ENCODE data around the gene MED22.
"Not testable (repeated sequence)": the region's sequence is repeated elsewhere in the genome, so short reads cannot be mapped to it uniquely, and the experiment has no call there.

The MED22 gene

DNA sequence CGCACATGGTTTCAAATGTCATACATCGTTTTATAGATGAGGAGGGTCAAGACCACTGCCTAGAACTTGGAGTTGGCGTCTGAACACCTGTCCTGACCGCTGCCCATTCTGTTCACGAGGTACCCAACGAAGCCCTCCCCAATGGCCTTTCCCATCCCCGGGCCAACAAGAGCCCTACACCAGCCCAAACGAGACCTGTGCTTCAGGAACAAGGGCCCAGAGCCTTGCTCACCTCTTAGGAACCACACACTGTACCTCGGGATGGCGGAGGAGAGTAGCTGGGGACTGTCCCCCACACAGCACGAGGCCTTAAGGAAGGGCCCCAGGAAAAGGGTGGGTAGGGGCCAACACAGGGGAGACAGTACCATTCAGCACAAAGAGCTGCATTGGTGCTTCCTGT is 14.9 kb downstream of the MED22 start:
- WGBS = 96% methylated on average over 11 of the region's 11 CpGs
- Histone ChIP-seq H3K9me3 (ENCODE audit: insufficient read depth, low read depth, low read length) (no peaks in the 10 kb centered on the region), H3K36me3 (ENCODE audit: insufficient read depth, low read length) (peaks cover 50% of the 10 kb centered on the region), H3K4me1 (ENCODE audit: insufficient read depth, low read length) (peaks cover 7% of the 10 kb centered on the region; the same call in 1 of the 2 replicates), H3K27me3 (ENCODE audit: insufficient read depth, low read length) (no peaks in the 10 kb centered on the region), H3K27ac (ENCODE audit: low read depth, low read length) (no peak overlapping the region), H3K9ac (ENCODE audit: low read depth, low read length) (no peak overlapping the region), H3K4me3 (ENCODE audit: low read length) (no peak overlapping the region)

DNA sequence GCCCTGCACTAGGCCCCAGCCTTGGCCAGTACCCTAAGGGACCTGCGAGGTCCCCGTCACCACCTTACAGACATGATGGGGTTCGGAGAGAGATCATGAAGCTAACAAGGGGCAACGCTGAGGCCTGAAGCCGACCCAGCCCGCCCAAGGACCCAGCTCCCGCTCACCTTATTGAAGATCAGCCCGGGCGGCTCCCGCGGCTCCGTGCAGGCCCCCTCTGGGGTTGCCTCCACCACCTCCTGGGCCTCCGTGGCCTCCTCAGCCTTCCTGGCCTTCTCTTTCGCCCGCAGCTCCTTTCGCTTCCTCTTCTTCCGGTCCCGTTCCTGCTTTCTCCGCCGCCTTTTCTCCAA is 15.6 kb downstream of the MED22 start:
- Histone ChIP-seq H3K27me3 (ENCODE audit: insufficient read depth, low read length) (no peaks in the 10 kb centered on the region), H3K9ac (ENCODE audit: low read depth, low read length) (no peak overlapping the region), H3K9me3 (ENCODE audit: insufficient read depth, low read depth, low read length) (no peaks in the 10 kb centered on the region), H3K36me3 (ENCODE audit: insufficient read depth, low read length) (peaks cover 50% of the 10 kb centered on the region), H3K4me3 (ENCODE audit: low read length) (no peak overlapping the region), H3K4me1 (ENCODE audit: insufficient read depth, low read length) (peaks cover 7% of the 10 kb centered on the region; the same call in 1 of the 2 replicates), H3K27ac (ENCODE audit: low read depth, low read length) (no peak overlapping the region)
- WGBS = 90% methylated on average over 20 of the region's 20 CpGs

DNA sequence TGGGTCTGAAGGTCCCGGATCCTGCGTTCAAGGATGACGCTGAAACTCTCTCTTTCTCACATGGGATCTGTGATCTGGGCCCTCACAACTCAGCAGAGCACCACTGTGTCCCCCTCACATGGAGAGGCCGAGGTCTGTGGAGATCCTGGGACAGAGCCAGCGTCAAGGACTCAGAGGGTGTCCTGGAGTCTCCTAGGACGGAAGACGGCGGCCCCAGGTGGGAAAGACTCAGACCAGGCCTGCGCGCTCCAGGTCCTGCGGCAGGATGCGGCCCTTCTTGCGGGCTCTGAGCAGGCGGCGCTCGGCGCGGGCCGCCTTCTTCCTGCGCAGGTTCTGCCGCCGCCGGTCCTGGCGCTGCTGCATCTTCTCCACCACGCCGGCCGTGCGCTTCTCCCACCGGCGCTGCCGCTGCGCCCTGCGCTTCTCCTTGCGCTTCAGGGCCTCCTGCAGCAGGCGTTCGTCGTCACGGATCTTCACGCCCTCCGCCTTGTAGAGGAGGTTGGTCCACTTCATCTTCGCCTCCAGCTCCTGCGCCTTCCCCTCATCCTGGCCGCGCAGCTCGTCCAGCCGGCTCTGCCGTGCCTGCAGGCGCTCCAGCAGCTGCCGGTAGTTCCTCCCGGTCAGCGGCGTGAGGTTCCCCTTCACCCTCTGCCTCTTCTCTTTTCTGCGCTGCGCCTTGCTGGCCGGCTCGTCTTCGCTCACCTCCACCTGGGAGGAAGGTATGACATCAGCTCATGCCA is 16.1 kb downstream of the MED22 start:
- Histone ChIP-seq H3K9ac (ENCODE audit: low read depth, low read length) (no peak overlapping the region), H3K36me3 (ENCODE audit: insufficient read depth, low read length) (peaks cover 50% of the 10 kb centered on the region)
- 97% methylated on average over 57 of the region's 57 CpGs for WGBS

DNA sequence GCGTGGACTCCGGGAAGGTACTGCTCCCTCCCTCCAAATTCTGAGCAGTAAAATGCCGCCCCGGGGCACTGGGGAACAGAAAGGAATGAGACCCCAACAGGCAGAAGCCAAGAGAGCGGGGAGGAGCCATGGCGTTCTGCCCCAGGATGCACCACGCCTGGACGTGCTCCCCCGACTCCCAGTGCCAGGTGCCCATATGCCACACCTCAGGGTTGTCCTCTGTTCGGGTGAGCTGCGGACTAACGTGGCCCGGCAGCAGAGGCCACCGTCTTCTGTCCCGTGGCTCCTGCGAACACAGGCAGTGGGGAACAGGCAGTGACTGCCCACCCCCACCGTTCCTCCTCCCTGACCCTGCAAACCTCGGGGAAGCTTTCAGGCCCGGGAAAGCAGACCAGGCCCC is 16.7 kb downstream of the MED22 start:
- Histone ChIP-seq H3K4me3 (ENCODE audit: low read length) (no peak overlapping the region), H3K27me3 (ENCODE audit: insufficient read depth, low read length) (no peaks in the 10 kb centered on the region), H3K4me1 (ENCODE audit: insufficient read depth, low read length) (peaks cover 7% of the 10 kb centered on the region; the same call in 1 of the 2 replicates), H3K9ac (ENCODE audit: low read depth, low read length) (no peak overlapping the region), H3K9me3 (ENCODE audit: insufficient read depth, low read depth, low read length) (no peaks in the 10 kb centered on the region), H3K36me3 (ENCODE audit: insufficient read depth, low read length) (peaks cover 50% of the 10 kb centered on the region), H3K27ac (ENCODE audit: low read depth, low read length) (no peak overlapping the region)
- 94% methylated on average over 19 of the region's 19 CpGs for WGBS

More for the DNA sequence above, 16.1 kb downstream of the MED22 start:
- Histone ChIP-seq H3K9me3 (ENCODE audit: insufficient read depth, low read depth, low read length) (no peaks in the 10 kb centered on the region), H3K27me3 (ENCODE audit: insufficient read depth, low read length) (no peaks in the 10 kb centered on the region), H3K4me1 (ENCODE audit: insufficient read depth, low read length) (peaks cover 7% of the 10 kb centered on the region; the same call in 1 of the 2 replicates), H3K4me3 (ENCODE audit: low read length) (no peak overlapping the region), H3K27ac (ENCODE audit: low read depth, low read length) (no peak overlapping the region)

DNA sequence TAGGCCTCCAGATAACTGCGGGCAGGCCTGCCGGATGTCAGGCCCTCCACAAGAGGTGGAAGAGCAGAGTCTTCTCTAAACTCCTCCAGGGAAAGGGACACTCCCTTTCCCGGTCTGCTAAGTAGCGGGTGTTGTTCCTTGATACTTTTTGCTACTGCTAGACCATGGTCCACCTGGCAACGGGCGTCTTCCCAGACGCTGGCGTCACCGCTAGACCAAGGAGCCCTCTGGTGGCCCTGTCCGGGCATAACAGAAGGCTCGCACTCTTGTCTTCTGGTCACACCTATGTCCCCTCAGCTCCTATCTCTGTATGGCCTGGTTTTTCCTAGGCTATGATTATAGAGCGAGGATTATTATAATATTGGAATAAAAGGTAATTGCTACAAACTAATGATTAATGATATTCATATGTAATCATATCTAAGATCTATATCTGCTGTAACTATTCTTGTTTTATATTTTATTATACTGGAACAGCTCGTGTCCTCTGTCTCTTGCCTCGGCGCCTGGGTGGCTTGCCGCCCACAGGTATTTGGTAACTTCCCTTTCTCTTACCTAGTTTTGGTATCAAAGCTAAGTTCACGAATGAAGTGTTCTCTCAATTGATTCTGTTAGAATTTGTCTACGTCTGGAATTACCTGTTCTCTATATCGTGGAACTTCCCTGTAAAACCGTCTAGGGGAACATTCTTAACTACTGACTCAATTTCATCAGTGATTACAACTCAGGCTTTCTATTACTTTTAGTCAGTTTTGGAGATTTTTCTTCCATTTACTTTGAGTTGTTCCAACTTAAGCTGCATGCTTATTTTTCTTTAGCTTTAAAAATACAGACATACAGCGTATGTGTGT is 18.4 kb downstream of the MED22 start:
- not testable (repeated sequence) for H3K27me3 ChIP-seq (ENCODE audit: insufficient read depth, low read length); H3K9ac ChIP-seq (ENCODE audit: low read depth, low read length); H3K4me1 ChIP-seq (ENCODE audit: insufficient read depth, low read length); H3K9me3 ChIP-seq (ENCODE audit: insufficient read depth, low read depth, low read length); H3K4me3 ChIP-seq (ENCODE audit: low read length); H3K27ac ChIP-seq (ENCODE audit: low read depth, low read length)
- WGBS = 52% methylated on average over 19 of the region's 21 CpGs
- H3K36me3 ChIP-seq (ENCODE audit: insufficient read depth, low read length) = peaks cover 47% of the 10 kb centered on the region

DNA sequence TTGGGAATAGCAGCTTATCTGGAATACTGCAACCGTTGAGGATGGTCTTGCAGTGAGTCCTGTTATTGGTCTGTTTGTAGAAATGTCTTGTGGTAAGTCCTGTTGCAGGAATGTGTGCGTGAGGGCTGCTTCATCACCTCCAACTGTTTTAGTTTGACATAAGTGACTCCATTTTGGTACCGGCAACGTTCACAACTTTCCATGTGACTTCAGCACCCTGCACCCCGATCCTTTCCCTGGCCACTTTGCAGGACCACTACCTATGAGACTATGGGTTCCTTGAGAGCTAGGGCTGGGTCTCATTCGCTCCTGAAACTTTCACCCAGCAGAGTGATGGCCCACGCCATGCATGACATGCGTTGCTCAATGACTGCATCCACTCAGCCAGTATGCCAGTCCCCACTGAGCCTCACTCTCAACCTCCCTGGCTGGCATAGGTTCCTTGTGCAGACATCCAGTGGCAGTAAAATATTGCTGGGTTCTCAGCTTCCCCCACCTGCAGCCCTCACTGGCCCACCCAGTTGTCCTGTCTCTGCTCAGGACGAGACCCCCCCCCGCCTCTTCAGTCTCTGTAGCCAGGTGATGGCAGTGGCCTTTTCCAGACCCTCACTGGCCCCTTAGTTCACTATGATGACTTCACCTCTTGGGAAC is 20.0 kb downstream of the MED22 start:
- peaks cover 32% of the 10 kb centered on the region for H3K36me3 ChIP-seq (ENCODE audit: insufficient read depth, low read length)
- no peak overlapping the region for H3K4me3 ChIP-seq (ENCODE audit: low read length)
- no peaks in the 10 kb centered on the region for H3K4me1 ChIP-seq (ENCODE audit: insufficient read depth, low read length)
- H3K9ac ChIP-seq (ENCODE audit: low read depth, low read length) = no peak overlapping the region
- H3K27me3 ChIP-seq (ENCODE audit: insufficient read depth, low read length) = no peaks in the 10 kb centered on the region
- H3K27ac ChIP-seq (ENCODE audit: low read depth, low read length) = no peak overlapping the region
- WGBS = 95% methylated on average over 10 of the region's 10 CpGs
- no peaks in the 10 kb centered on the region for H3K9me3 ChIP-seq (ENCODE audit: insufficient read depth, low read depth, low read length)

DNA sequence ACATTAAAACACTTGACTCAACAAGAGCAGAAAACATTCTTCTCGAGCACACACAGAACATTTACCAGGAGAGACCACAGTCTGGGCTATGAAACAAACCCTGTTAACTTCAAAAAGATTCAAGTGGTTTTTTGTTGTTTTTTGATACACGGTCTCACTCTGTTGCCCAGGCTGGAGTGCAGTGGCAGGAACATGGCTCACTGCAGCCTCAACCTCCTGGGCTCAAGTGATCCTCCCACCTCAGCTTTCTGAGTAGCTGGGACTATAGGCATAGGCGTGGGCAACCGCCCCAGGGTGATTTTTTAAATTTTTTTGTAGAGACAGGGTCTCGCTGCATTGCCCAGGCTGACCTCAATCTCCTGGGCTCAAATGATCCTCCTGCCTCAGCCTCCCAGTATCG is 20.9 kb downstream of the MED22 start:
- not testable (repeated sequence) for H3K9ac ChIP-seq (ENCODE audit: low read depth, low read length); H3K27ac ChIP-seq (ENCODE audit: low read depth, low read length); H3K9me3 ChIP-seq (ENCODE audit: insufficient read depth, low read depth, low read length); H3K27me3 ChIP-seq (ENCODE audit: insufficient read depth, low read length); H3K4me3 ChIP-seq (ENCODE audit: low read length); H3K4me1 ChIP-seq (ENCODE audit: insufficient read depth, low read length)
- peaks cover 22% of the 10 kb centered on the region for H3K36me3 ChIP-seq (ENCODE audit: insufficient read depth, low read length)
- 84% methylated on average over 6 of the region's 6 CpGs for WGBS

DNA sequence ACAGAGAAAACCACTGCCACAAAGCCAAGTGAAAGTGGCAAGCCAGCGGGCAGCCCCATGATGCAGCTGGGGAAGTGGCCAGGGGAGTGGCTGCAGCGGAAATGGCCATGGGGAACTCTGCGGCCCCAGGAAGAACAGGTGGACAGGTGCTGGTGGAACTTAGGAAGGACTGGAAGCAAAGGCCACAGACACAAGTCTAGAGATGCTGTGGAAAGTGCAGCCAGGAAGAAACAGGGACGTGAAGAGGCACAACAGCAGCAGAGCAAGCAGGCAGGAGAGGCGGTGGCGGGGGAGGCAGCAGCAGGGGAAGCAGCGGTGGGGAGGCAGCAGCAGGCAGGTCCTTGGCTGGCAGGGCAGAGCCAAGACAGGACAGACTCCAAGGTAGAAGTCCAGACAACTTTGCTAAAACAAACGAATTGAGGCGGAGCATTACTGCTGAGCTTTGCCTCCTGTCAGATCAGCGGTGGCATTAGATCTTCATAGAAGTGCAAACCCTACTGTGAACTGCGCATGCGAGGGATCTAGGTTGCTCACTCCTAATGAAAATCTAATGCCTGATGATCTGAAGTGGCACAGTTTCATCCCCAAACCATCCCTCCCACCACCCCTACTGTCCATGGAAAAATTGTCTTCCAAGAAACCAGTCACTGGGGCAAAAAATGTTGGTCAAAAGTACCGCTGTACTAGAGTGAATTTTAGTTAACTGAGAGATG is 23.8 kb downstream of the MED22 start:
- H3K27ac ChIP-seq (ENCODE audit: low read depth, low read length) = no peak overlapping the region
- no peaks in the 10 kb centered on the region for H3K4me1 ChIP-seq (ENCODE audit: insufficient read depth, low read length)
- WGBS = 84% methylated on average over 13 of the region's 13 CpGs
- no peaks in the 10 kb centered on the region for H3K27me3 ChIP-seq (ENCODE audit: insufficient read depth, low read length)
- no peaks in the 10 kb centered on the region for H3K36me3 ChIP-seq (ENCODE audit: insufficient read depth, low read length)
- no peak overlapping the region for H3K9ac ChIP-seq (ENCODE audit: low read depth, low read length)
- no peaks in the 10 kb centered on the region for H3K9me3 ChIP-seq (ENCODE audit: insufficient read depth, low read depth, low read length)
- H3K4me3 ChIP-seq (ENCODE audit: low read length) = no peak overlapping the region

DNA sequence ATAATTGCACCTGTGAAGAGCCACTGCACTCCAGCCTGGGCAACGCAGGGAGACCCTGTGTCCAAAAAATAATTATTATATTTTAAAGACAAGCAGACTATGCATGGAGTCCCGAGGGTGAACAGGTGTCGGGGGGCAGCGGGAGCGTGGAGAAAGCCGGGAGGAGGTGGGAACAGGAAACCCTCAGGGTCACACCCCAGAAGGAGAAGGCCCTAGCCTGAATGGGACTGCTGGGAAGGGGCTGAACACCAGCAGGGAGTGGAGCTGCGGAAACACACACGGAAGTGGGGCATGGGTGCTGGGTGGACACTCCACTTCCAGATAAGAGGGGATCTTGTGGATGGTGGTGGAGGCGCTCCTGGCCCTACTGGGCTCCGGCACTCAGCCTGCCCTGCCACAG is 24.7 kb downstream of the MED22 start:
- no peak overlapping the region for H3K27ac ChIP-seq (ENCODE audit: low read depth, low read length)
- H3K27me3 ChIP-seq (ENCODE audit: insufficient read depth, low read length) = no peaks in the 10 kb centered on the region
- no peaks in the 10 kb centered on the region for H3K4me1 ChIP-seq (ENCODE audit: insufficient read depth, low read length)
- H3K36me3 ChIP-seq (ENCODE audit: insufficient read depth, low read length) = no peaks in the 10 kb centered on the region
- H3K9me3 ChIP-seq (ENCODE audit: insufficient read depth, low read depth, low read length) = no peaks in the 10 kb centered on the region
- WGBS = 91% methylated on average over 9 of the region's 10 CpGs
- no peak overlapping the region for H3K4me3 ChIP-seq (ENCODE audit: low read length)
- no peak overlapping the region for H3K9ac ChIP-seq (ENCODE audit: low read depth, low read length)

DNA sequence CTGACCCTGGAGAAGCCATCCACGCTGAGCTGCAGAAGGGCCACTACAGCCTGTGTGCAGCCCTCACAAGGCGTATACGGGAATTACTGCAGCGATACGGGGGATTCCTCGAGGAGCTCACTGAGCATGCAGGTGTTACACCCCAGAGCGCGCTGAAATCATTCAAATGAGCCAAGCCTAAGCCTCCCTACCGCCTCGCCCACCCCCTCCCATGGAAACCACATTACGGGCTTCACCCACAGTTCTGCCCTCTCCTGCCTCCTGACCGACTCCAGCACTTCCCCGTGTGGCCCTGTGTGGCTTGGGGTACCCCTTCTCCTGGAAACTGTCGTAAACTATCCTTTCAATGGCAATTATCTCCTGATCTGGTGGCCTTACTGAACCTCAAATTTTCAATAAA is 25.2 kb downstream of the MED22 start:
- Histone ChIP-seq H3K27me3 (ENCODE audit: insufficient read depth, low read length) (no peaks in the 10 kb centered on the region), H3K4me1 (ENCODE audit: insufficient read depth, low read length) (no peaks in the 10 kb centered on the region), H3K9ac (ENCODE audit: low read depth, low read length) (no peak overlapping the region), H3K36me3 (ENCODE audit: insufficient read depth, low read length) (no peaks in the 10 kb centered on the region), H3K4me3 (ENCODE audit: low read length) (no peak overlapping the region), H3K27ac (ENCODE audit: low read depth, low read length) (no peak overlapping the region), H3K9me3 (ENCODE audit: insufficient read depth, low read depth, low read length) (no peaks in the 10 kb centered on the region)
- WGBS = 94% methylated on average over 14 of the region's 14 CpGs

Data from HUES64 (cell line).